Measurements from ENCODE around the gene DRD5.

DNA sequence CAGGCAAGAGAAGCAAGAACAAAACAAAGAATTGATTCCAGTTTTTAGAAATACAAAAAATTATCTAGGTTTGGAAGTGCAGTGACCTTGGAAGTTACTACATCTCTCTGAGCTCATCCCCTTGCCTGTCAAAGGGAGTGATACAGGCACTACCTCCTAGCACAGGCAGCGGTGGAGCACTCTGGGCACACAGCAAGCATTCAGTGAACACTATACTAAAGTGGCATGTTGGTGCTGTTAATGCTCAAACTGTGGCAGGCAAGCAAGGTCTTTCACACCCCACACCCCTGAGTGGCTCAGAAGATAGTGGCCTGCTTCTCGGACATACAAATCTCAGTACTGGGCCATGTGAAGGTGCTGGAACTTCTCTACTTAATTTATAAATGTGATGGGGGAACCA lies 51.2 kb downstream of the DRD5 start:
- TF ChIP-seq, protein P1, sequence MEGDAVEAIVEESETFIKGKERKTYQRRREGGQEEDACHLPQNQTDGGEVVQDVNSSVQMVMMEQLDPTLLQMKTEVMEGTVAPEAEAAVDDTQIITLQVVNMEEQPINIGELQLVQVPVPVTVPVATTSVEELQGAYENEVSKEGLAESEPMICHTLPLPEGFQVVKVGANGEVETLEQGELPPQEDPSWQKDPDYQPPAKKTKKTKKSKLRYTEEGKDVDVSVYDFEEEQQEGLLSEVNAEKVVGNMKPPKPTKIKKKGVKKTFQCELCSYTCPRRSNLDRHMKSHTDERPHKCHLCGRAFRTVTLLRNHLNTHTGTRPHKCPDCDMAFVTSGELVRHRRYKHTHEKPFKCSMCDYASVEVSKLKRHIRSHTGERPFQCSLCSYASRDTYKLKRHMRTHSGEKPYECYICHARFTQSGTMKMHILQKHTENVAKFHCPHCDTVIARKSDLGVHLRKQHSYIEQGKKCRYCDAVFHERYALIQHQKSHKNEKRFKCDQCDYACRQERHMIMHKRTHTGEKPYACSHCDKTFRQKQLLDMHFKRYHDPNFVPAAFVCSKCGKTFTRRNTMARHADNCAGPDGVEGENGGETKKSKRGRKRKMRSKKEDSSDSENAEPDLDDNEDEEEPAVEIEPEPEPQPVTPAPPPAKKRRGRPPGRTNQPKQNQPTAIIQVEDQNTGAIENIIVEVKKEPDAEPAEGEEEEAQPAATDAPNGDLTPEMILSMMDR (IDR thresholded peaks at IDR 0.05) = no peak
- no peak for TF ChIP-seq POLR2A (IDR thresholded peaks at IDR 0.05)
- no peak for TF ChIP-seq POLR2AphosphoS5 (IDR thresholded peaks at IDR 0.05)
- no peak for TF ChIP-seq EP300 (IDR thresholded peaks at IDR 0.05)

Measured in gastroesophageal sphincter (tissue), 3 donors.